ENCODE measurements around the gene PPP1R12C.

DNA sequence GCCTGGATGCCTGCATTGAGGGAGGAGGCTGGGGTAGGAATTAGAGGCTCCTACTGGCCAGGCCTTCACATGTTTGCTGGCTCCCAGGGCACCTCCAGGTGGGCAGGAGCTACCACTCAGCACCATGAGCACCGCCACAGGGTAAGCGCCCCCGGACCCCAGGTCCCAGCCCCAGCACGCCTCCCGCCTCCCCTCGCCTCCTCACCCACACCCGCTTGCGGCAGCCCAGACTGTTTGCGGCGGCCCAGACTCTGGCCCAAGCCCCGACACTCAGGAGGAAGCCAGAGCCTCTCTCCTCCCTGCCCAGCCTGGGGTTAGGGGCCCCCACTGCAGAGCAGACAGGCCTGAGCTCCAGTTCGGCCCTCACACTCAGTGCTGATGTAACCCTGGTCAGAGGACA, 41.1 kb downstream of the PPP1R12C start:
- TF ChIP-seq, protein P1, sequence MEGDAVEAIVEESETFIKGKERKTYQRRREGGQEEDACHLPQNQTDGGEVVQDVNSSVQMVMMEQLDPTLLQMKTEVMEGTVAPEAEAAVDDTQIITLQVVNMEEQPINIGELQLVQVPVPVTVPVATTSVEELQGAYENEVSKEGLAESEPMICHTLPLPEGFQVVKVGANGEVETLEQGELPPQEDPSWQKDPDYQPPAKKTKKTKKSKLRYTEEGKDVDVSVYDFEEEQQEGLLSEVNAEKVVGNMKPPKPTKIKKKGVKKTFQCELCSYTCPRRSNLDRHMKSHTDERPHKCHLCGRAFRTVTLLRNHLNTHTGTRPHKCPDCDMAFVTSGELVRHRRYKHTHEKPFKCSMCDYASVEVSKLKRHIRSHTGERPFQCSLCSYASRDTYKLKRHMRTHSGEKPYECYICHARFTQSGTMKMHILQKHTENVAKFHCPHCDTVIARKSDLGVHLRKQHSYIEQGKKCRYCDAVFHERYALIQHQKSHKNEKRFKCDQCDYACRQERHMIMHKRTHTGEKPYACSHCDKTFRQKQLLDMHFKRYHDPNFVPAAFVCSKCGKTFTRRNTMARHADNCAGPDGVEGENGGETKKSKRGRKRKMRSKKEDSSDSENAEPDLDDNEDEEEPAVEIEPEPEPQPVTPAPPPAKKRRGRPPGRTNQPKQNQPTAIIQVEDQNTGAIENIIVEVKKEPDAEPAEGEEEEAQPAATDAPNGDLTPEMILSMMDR (conservative IDR thresholded peaks at IDR 0.05; ENCODE audit: low read depth, low read length) = no peak
- TF ChIP-seq EZH2 (IDR thresholded peaks at IDR 0.05; ENCODE audit: low read length, unreplicated experiment) (no peak), EZH2phosphoT487 (IDR thresholded peaks at IDR 0.05; ENCODE audit: borderline replicate concordance, low read length) (no peak)
